DOHH2 (cell line): ENCODE measurements around the gene ATMIN.

Experiments
- H3F3A ChIP-seq: fragments of 200-600 bp; sonication (generic), shearing (Covaris generic); 2 replicates; pipeline ENCODE4 v1.6.0; 2016; ENCODE audit warnings: antibody characterized with exemption, mild to moderate bottlenecking; ENCODE audit not compliant: control insufficient read depth, insufficient read depth
- H3K27ac ChIP-seq: fragments of 200-600 bp; sonication (generic); 2 replicates; pipeline ENCODE4 v1.5.1; 2014; ENCODE audit warnings: low read depth, mild to moderate bottlenecking, low read length, moderate library complexity
- H3K27me3 ChIP-seq: fragments of 200-600 bp; sonication (generic); 2 replicates; pipeline ENCODE4 v1.6.1; 2014; ENCODE audit warnings: mild to moderate bottlenecking, low read length, mixed read lengths; ENCODE audit not compliant: control insufficient read depth
- H3K36me3 ChIP-seq: fragments of 200-600 bp; sonication (generic); 2 replicates; pipeline ENCODE4 v1.6.1; 2014; ENCODE audit warnings: mild to moderate bottlenecking, low read length, moderate library complexity, mixed read lengths; ENCODE audit not compliant: control insufficient read depth
- H3K4me1 ChIP-seq: fragments of 200-600 bp; sonication (generic); 2 replicates; pipeline ENCODE4 v1.6.1; 2014; ENCODE audit warnings: mild to moderate bottlenecking, low read length, mixed read lengths; ENCODE audit not compliant: control insufficient read depth
- H3K4me2 ChIP-seq: fragments of 200-600 bp; sonication (generic); 2 replicates; pipeline ENCODE4 v1.6.0; 2014; ENCODE audit warnings: mild to moderate bottlenecking, low read length, moderate library complexity
- H3K4me3 ChIP-seq: fragments of 200-600 bp; sonication (generic); 2 replicates; pipeline ENCODE4 v1.5.1; 2014; ENCODE audit warnings: mild to moderate bottlenecking, low read length, mixed read lengths
- H3K79me2 ChIP-seq: fragments of 200-600 bp; sonication (generic); 2 replicates; pipeline ENCODE4 v1.6.1; 2014; ENCODE audit warnings: mild to moderate bottlenecking, low read length, mixed read lengths; ENCODE audit not compliant: control insufficient read depth
- H3K9me2 ChIP-seq: fragments of 200-600 bp; sonication (generic); replicated peaks from 2 replicates; pipeline ENCODE4 v1.6.1; 2014; ENCODE audit warnings: mild to moderate bottlenecking, low read length, mixed read lengths; ENCODE audit not compliant: control insufficient read depth
- H3K9me3 ChIP-seq: fragments of 200-600 bp; sonication (generic); 2 replicates; pipeline ENCODE4 v1.6.1; 2014; ENCODE audit warnings: antibody characterized with exemption, low read length, mixed read lengths; ENCODE audit not compliant: control insufficient read depth, insufficient read depth
- H4K20me1 ChIP-seq: fragments of 200-600 bp; sonication (generic); 2 replicates; pipeline ENCODE4 v1.6.0; 2014; ENCODE audit warnings: low read depth, mild to moderate bottlenecking, antibody characterized with exemption, low read length, moderate library complexity; ENCODE audit not compliant: control insufficient read depth, insufficient read depth
- EZH2phosphoT487 ChIP-seq: fragments of 200-600 bp; sonication (generic); IDR thresholded peaks from 2 replicates; pipeline ENCODE4 v1.6.1; 2017; ENCODE audit warnings: borderline replicate concordance, mild to moderate bottlenecking, antibody characterized with exemption, low read length, moderate library complexity, mixed read lengths
- TF ChIP-seq, protein P1 (sequence below): fragments of 200-600 bp; sonication (generic); IDR thresholded peaks from one replicate; pipeline ENCODE4 v1.5.1; 2014; ENCODE audit warnings: antibody characterized with exemption, mild to moderate bottlenecking, low read depth, low read length; ENCODE audit not compliant: poor library complexity, severe bottlenecking

Gene ATMIN

GRCh38 chr16:81040131-81040530 lies 4.5 kb downstream of the ATMIN start:
- Histone ChIP-seq H3K27me3 (no peaks in the 10 kb centered on the region), H3K9me3 (no peaks in the 10 kb centered on the region), H3K36me3 (peaks cover 41% of the 10 kb centered on the region), H3K4me2 (no peak overlapping the region), H3K9me2 (no peaks in the 10 kb centered on the region), H3K79me2 (peaks cover 38% of the 10 kb centered on the region), H4K20me1 (0 out of 2 replicates have a peak, but pooled peaks cover 3% of the 10 kb centered on the region), H3F3A (no peaks in the 10 kb centered on the region), H3K4me3 (no peak overlapping the region), H3K4me1 (peaks cover 13% of the 10 kb centered on the region), H3K27ac (no peak overlapping the region)
- TF ChIP-seq, protein P1, sequence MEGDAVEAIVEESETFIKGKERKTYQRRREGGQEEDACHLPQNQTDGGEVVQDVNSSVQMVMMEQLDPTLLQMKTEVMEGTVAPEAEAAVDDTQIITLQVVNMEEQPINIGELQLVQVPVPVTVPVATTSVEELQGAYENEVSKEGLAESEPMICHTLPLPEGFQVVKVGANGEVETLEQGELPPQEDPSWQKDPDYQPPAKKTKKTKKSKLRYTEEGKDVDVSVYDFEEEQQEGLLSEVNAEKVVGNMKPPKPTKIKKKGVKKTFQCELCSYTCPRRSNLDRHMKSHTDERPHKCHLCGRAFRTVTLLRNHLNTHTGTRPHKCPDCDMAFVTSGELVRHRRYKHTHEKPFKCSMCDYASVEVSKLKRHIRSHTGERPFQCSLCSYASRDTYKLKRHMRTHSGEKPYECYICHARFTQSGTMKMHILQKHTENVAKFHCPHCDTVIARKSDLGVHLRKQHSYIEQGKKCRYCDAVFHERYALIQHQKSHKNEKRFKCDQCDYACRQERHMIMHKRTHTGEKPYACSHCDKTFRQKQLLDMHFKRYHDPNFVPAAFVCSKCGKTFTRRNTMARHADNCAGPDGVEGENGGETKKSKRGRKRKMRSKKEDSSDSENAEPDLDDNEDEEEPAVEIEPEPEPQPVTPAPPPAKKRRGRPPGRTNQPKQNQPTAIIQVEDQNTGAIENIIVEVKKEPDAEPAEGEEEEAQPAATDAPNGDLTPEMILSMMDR, result no peak
- no peak for TF ChIP-seq EZH2phosphoT487

- no peaks in the 10 kb centered on the region for H3K9me3 ChIP-seq
- no peaks in the 10 kb centered on the region for H3F3A ChIP-seq
- no peaks in the 10 kb centered on the region for H3K27me3 ChIP-seq
- TF ChIP-seq EZH2phosphoT487, result no peak
- TF ChIP-seq, protein P1, result no peak
- H3K36me3 ChIP-seq, result peaks cover 41% of the 10 kb centered on the region
- H3K4me2 ChIP-seq, result no peak overlapping the region
- H3K79me2 ChIP-seq, result peaks cover 38% of the 10 kb centered on the region
- peaks cover 10% of the 10 kb centered on the region for H3K4me1 ChIP-seq
- no peak overlapping the region for H3K4me3 ChIP-seq
- no peaks in the 10 kb centered on the region for H3K9me2 ChIP-seq
- H3K27ac ChIP-seq, result no peak overlapping the region
- H4K20me1 ChIP-seq, result 0 out of 2 replicates have a peak, but pooled peaks cover 3% of the 10 kb centered on the region
Measured at GRCh38 chr16:81040842-81041241, 5.2 kb downstream of the ATMIN start.

DNA sequence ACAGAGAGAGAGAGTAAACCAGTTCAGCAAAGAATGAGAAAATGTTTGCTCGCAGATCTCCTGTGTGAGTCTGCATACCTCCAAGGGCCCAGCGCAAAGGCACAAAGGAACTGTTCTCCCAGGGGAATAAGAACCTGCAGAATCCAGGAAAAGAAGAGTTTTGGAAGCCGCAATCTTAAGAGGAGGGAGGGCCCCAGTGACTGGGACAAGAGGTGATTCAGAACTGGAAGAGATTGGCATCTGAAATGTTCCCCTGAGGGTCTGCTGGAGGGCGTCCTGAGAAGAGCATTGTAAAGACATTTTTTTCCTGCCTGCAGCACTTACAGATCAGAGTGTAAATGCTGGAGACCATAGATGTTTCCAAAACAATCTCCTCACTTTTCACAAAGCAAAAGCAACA lies 6.1 kb downstream of the ATMIN start:
- Histone ChIP-seq H3K79me2 (peaks cover 33% of the 10 kb centered on the region), H4K20me1 (0 out of 2 replicates have a peak, but pooled peaks cover 3% of the 10 kb centered on the region), H3K4me3 (no peak overlapping the region), H3K9me2 (no peaks in the 10 kb centered on the region), H3K9me3 (no peaks in the 10 kb centered on the region), H3K4me1 (peaks cover 7% of the 10 kb centered on the region), H3K27ac (no peak overlapping the region), H3K27me3 (no peaks in the 10 kb centered on the region), H3K4me2 (no peak overlapping the region), H3F3A (no peaks in the 10 kb centered on the region), H3K36me3 (peaks cover 41% of the 10 kb centered on the region)
- TF ChIP-seq, protein P1, result no peak
- TF ChIP-seq EZH2phosphoT487, result no peak

- H3K4me3 ChIP-seq, result no peak overlapping the region
- H4K20me1 ChIP-seq, result no peaks in the 10 kb centered on the region
- no peak overlapping the region for H3K27ac ChIP-seq
- no peaks in the 10 kb centered on the region for H3K9me3 ChIP-seq
- no peaks in the 10 kb centered on the region for H3K4me1 ChIP-seq
- H3K9me2 ChIP-seq, result no peaks in the 10 kb centered on the region
- no peaks in the 10 kb centered on the region for H3K27me3 ChIP-seq
- H3F3A ChIP-seq, result no peaks in the 10 kb centered on the region
- H3K4me2 ChIP-seq, result no peak overlapping the region
- TF ChIP-seq EZH2phosphoT487, result no peak
- TF ChIP-seq, protein P1, result no peak
- H3K36me3 ChIP-seq, result peaks cover 39% of the 10 kb centered on the region
- peaks cover 21% of the 10 kb centered on the region for H3K79me2 ChIP-seq
Measured at GRCh38 chr16:81042821-81043220, 7.2 kb downstream of the ATMIN start.
